Loucy (cell line): ENCODE results near the gene SPSB1.

Source experiments
- EZH2phosphoT487 ChIP-seq: fragments of 200-600 bp; IDR thresholded peaks from 2 replicates; pipeline ENCODE4 v1.6.1; 2018; ENCODE audit warnings: antibody characterized with exemption, mild to moderate bottlenecking, moderate library complexity, borderline replicate concordance
- TF ChIP-seq, protein P1 (sequence below): fragments of 200-600 bp; sonication (generic); conservative IDR thresholded peaks from 2 replicates; pipeline ENCODE4 v1.5.1; 2014; ENCODE audit warnings: mild to moderate bottlenecking, antibody characterized with exemption, low read length

DNA sequence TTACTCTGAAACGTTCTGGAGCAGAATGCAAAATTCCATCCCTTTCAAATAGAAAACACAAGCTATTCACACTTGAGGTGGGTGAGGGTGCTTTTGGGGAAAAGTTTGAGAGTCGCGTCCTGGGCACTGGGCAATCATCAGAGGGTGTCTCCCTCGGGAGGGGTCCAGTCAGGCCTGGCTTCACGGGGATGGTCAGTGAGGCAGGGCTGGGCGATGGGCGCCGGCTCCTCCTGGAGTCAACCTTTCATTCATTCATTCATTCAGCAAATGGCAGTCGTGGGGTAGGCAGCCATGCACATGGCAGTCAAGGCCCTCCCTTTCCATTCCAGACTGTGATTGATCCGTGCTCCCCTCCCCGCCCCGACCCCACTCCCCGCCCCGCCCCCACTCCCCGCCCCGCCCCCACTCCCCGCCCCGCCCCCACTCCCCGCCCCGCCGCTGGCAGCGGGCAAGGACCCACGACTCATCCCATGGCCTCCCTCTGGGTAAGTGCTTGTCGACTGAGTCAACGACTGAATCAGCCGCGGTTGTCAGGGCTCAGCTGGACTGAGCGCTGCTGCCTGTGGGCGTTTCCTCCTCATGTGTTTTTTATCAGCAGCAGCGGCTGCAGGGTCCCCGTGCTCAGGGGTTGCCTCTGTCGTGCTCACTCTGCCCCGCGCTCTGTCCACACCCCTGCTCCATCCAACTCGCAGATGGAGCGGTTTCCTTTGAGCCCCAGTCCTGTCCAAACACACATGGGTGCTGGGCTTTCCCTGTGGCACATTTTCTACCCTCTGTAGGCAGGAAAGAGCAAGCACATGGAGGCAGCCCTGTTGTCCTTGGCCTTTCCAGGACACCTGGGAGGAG lies 12.5 kb upstream of the SPSB1 start:
- TF ChIP-seq, protein P1, sequence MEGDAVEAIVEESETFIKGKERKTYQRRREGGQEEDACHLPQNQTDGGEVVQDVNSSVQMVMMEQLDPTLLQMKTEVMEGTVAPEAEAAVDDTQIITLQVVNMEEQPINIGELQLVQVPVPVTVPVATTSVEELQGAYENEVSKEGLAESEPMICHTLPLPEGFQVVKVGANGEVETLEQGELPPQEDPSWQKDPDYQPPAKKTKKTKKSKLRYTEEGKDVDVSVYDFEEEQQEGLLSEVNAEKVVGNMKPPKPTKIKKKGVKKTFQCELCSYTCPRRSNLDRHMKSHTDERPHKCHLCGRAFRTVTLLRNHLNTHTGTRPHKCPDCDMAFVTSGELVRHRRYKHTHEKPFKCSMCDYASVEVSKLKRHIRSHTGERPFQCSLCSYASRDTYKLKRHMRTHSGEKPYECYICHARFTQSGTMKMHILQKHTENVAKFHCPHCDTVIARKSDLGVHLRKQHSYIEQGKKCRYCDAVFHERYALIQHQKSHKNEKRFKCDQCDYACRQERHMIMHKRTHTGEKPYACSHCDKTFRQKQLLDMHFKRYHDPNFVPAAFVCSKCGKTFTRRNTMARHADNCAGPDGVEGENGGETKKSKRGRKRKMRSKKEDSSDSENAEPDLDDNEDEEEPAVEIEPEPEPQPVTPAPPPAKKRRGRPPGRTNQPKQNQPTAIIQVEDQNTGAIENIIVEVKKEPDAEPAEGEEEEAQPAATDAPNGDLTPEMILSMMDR = no peak
- TF ChIP-seq EZH2phosphoT487 = no peak
